ENCODE data around the gene KIF5A. TPM values are rescaled to one million over a fixed set of nuclear protein-coding genes. Genes with fewer than 3 reads are reported as not detected.

KIF5A gene
- total and polyA plus RNA-seq, 2 donors (not counting 3 experiments of a cell fraction or from before 2014, with no cell fraction given): 0.07 to 0.35 TPM

DNA sequence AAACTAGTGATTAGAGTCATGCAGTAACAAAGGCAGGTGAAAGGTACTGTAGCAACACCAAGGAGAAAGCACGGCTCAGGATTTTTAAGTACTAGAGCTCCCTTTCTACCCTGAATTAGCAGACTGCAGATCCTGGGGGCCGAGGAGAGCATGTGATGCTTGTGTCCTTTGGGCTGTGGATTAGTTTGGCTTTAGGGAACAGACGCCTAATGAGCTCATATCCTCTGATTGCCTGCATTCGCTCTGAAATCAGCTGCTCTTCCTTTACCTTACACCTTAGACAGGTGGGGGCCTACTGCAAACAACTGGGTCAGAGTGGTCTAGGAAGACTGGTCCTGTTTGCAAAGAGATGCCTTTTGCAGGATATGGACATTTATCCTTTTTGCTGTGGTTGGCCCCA lies 43.3 kb downstream of the KIF5A start:
- ChIA-PET POLR2A (no interaction called here), CTCF (interaction anchor here (0.5 to 3.3 kb wide), 6 partner anchors 10 to 344 kb away, joined by 3 to 63 read pairs (median 4); partner anchors contain the start of genes B4GALNT1 and OS9)
- peaks cover 1 to 4% of the 10 kb centered on the region in 2 experiments for H3K27me3 ChIP-seq (ENCODE audit: control insufficient read depth in 2 of 2, insufficient read depth in 2 of 2, low read length in 2 of 2)
- H4K20me1 ChIP-seq (replicated peaks; ENCODE audit: control insufficient read depth, extremely low read depth, insufficient read depth, low read length): no peaks in the 10 kb centered on the region
- no peaks in the 10 kb centered on the region for H3K79me2 ChIP-seq (ENCODE audit: control insufficient read depth, insufficient read depth, low read length)
- dilution Hi-C loops (cut with MboI; ENCODE audit: extremely low pct_ligation_motif_present, low sequenced_read_pairs) (no loop called here), intact Hi-C loops (cut with micrococcal nuclease) (no loop called here)
- no peaks in the 10 kb centered on the region for H3K9me3 ChIP-seq (replicated peaks; ENCODE audit: control insufficient read depth, insufficient read depth, low read length)
- H3K27ac ChIP-seq (ENCODE audit: insufficient read depth, low read depth, low read length): no peak overlapping the region
- H3K9me1 ChIP-seq (replicated peaks; ENCODE audit: control insufficient read depth, extremely low read depth, insufficient read depth, low read length): no peaks in the 10 kb centered on the region
- BruUV-seq (replicated peaks): no TSS peak
- DNase-seq (ENCODE audit: low read depth, low spot score): no peak
- H3K36me3 ChIP-seq (ENCODE audit: control insufficient read depth in 2 of 2, extremely low read depth in 1 of 2, insufficient read depth in 2 of 2, low read length in 2 of 2): no peaks in the 10 kb centered on the region
- no peak overlapping the region for H3K9ac ChIP-seq (replicated peaks; ENCODE audit: extremely low read depth, insufficient read depth, low read length)
- no peak overlapping the region for H3K4me3 ChIP-seq (replicated peaks in 1 of 3; ENCODE audit: insufficient read depth in 1 of 3, low read depth in 1 of 3, low read length in 3 of 3)
- no peak overlapping the region for H3K4me2 ChIP-seq (ENCODE audit: insufficient read depth, low read length)
- no peak overlapping the region for H2AFZ ChIP-seq (ENCODE audit: low read depth, low read length)
- no peak for TF ChIP-seq GATA2 (IDR thresholded peaks at IDR 0.05; ENCODE audit: insufficient read depth, insufficient read length, low read depth, low read length)
- no peak for TF ChIP-seq POLR2A (IDR thresholded peaks at IDR 0.05; ENCODE audit: low read depth, low read length)
- TF ChIP-seq POLR2AphosphoS5 (IDR thresholded peaks at IDR 0.05; ENCODE audit: insufficient read depth, low read depth, low read length): no peak
- TF ChIP-seq EZH2 (IDR thresholded peaks at IDR 0.05; ENCODE audit: borderline replicate concordance, low read depth, low read length, severe bottlenecking): no peak
- TF ChIP-seq, protein P1, sequence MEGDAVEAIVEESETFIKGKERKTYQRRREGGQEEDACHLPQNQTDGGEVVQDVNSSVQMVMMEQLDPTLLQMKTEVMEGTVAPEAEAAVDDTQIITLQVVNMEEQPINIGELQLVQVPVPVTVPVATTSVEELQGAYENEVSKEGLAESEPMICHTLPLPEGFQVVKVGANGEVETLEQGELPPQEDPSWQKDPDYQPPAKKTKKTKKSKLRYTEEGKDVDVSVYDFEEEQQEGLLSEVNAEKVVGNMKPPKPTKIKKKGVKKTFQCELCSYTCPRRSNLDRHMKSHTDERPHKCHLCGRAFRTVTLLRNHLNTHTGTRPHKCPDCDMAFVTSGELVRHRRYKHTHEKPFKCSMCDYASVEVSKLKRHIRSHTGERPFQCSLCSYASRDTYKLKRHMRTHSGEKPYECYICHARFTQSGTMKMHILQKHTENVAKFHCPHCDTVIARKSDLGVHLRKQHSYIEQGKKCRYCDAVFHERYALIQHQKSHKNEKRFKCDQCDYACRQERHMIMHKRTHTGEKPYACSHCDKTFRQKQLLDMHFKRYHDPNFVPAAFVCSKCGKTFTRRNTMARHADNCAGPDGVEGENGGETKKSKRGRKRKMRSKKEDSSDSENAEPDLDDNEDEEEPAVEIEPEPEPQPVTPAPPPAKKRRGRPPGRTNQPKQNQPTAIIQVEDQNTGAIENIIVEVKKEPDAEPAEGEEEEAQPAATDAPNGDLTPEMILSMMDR (IDR thresholded peaks at IDR 0.05; ENCODE audit: extremely low read depth in 1 of 2, insufficient read depth in 1 of 2, low read depth in 1 of 2, low read length in 2 of 2): no peak
- no peak for TF ChIP-seq MYC (IDR thresholded peaks at IDR 0.05; ENCODE audit: low read depth, low read length)
- H3K4me1 ChIP-seq (ENCODE audit: control insufficient read depth, extremely low read depth, insufficient read depth, low read length): peaks cover 5% of the 10 kb centered on the region
- no peak for FAIRE-seq

GRCh38 chr12:57600395-57600794 lies 50.6 kb downstream of the KIF5A start:
- BruUV-seq (replicated peaks): no TSS peak
- no peak overlapping the region for H2AFZ ChIP-seq (ENCODE audit: low read depth, low read length)
- no peak for TF ChIP-seq FOS (IDR thresholded peaks at IDR 0.05; ENCODE audit: borderline replicate concordance, insufficient read depth, low read length)
- TF ChIP-seq POLR2AphosphoS5 (IDR thresholded peaks at IDR 0.05; ENCODE audit: insufficient read depth, low read depth, low read length): no peak
- TF ChIP-seq GATA2 (IDR thresholded peaks at IDR 0.05; ENCODE audit: insufficient read depth, insufficient read length, low read depth, low read length): no peak
- TF ChIP-seq, protein P2, sequence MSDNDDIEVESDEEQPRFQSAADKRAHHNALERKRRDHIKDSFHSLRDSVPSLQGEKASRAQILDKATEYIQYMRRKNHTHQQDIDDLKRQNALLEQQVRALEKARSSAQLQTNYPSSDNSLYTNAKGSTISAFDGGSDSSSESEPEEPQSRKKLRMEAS (IDR thresholded peaks at IDR 0.05; ENCODE audit: insufficient read depth, insufficient read length): no peak
- no peak overlapping the region for H3K27ac ChIP-seq (ENCODE audit: insufficient read depth, low read depth, low read length)
- H3K9me1 ChIP-seq (replicated peaks; ENCODE audit: control insufficient read depth, extremely low read depth, insufficient read depth, low read length): no peaks in the 10 kb centered on the region
- CTCF ChIA-PET: interaction anchor here (0.9 to 3.6 kb wide), 3 partner anchors 17 to 32 kb away, joined by 3 to 25 read pairs (median 3); partner anchors contain the start of gene B4GALNT1
- DNase-seq (ENCODE audit: low read depth, low spot score) (no peak), FAIRE-seq (no peak)
- POLR2A ChIA-PET: interaction anchor here (1.1 kb wide), 1 partner anchor 11 kb away, joined by 3 read pairs; the partner anchor contains the start of gene ARHGEF25
- H3K4me3 ChIP-seq (replicated peaks in 1 of 3; ENCODE audit: insufficient read depth in 1 of 3, low read depth in 1 of 3, low read length in 3 of 3): no peak overlapping the region
- intact Hi-C loops (cut with micrococcal nuclease) (no loop called here), dilution Hi-C loops (cut with MboI; ENCODE audit: extremely low pct_ligation_motif_present, low sequenced_read_pairs) (no loop called here)
- H3K9ac ChIP-seq (replicated peaks; ENCODE audit: extremely low read depth, insufficient read depth, low read length): no peak overlapping the region
- no peaks in the 10 kb centered on the region for H4K20me1 ChIP-seq (replicated peaks; ENCODE audit: control insufficient read depth, extremely low read depth, insufficient read depth, low read length)
- H3K36me3 ChIP-seq (ENCODE audit: control insufficient read depth in 2 of 2, extremely low read depth in 1 of 2, insufficient read depth in 2 of 2, low read length in 2 of 2): no peaks in the 10 kb centered on the region
- no peaks in the 10 kb centered on the region for H3K9me3 ChIP-seq (replicated peaks; ENCODE audit: control insufficient read depth, insufficient read depth, low read length)
- H3K4me1 ChIP-seq (ENCODE audit: control insufficient read depth, extremely low read depth, insufficient read depth, low read length): peaks cover 6% of the 10 kb centered on the region
- no peaks in the 10 kb centered on the region for H3K79me2 ChIP-seq (ENCODE audit: control insufficient read depth, insufficient read depth, low read length)
- H3K27me3 ChIP-seq (ENCODE audit: control insufficient read depth in 2 of 2, insufficient read depth in 2 of 2, low read length in 2 of 2): no peaks in the 10 kb centered on the region
- H3K4me2 ChIP-seq (ENCODE audit: insufficient read depth, low read length): no peak overlapping the region

All from endothelial cell of umbilical vein (primary cell).